A673 (cell line): Measurements from ENCODE around the gene NLK. TPM values are rescaled to one million over a fixed set of nuclear protein-coding genes. Genes with fewer than 3 reads are reported as not detected.
A peak's percentile ranks its signal among the peaks of the same experiment; 100 is the strongest.

ENCODE experiments used
- BruUV-seq: library from RNA; stranded (reverse); fragments of 400-500 nt; replicated peaks from 2 replicates; lab custom pipeline; 2021; lab: Mats Ljungman, UMichigan
- CTCF ChIA-PET: fragments of 300-600 bp; sonication (Branson Sonifier 250); formaldehyde crosslinking; loops from one replicate; lab custom pipeline; 2022; ENCODE audit warnings: antibody characterized with exemption; lab: Charles Lee
- POLR2A ChIA-PET: fragments of 300-600 bp; sonication (Branson Sonifier 250); formaldehyde crosslinking; loops from one replicate; lab custom pipeline; 2022; ENCODE audit warnings: antibody characterized with exemption; ENCODE audit not compliant: low non-redundant PET; lab: Charles Lee
- DNase-seq: peaks from one replicate; pipeline ENCODE4 v3.0.0-alpha.2; 2015; ENCODE audit warnings: low spot score
- H3K27ac ChIP-seq: fragments of 200-600 bp; sonication (generic); 2 replicates; pipeline ENCODE4 v1.5.1; 2016; ENCODE audit warnings: mixed run types, low read depth, mild to moderate bottlenecking, mixed read lengths, antibody characterized with exemption, low read length; ENCODE audit not compliant: poor library complexity, severe bottlenecking
- H3K27me3 ChIP-seq: fragments of 200-600 bp; sonication (generic); replicated peaks from 2 replicates; pipeline ENCODE4 v1.6.1; 2017; ENCODE audit warnings: mixed run types, low read depth, mild to moderate bottlenecking, mixed read lengths, antibody characterized with exemption, low read length; ENCODE audit not compliant: insufficient read depth, poor library complexity
- H3K36me3 ChIP-seq: fragments of 200-600 bp; sonication (generic); 2 replicates; pipeline ENCODE4 v1.6.1; 2016; ENCODE audit warnings: mixed run types, mild to moderate bottlenecking, mixed read lengths, antibody characterized with exemption, low read length; ENCODE audit not compliant: insufficient read depth, poor library complexity, severe bottlenecking
- H3K4me1 ChIP-seq: fragments of 200-600 bp; sonication (generic); 2 replicates; pipeline ENCODE4 v1.6.1; 2017; ENCODE audit warnings: mixed run types, mild to moderate bottlenecking, mixed read lengths, antibody characterized with exemption, low read length; ENCODE audit not compliant: insufficient read depth, poor library complexity, severe bottlenecking
- H3K4me3 ChIP-seq: fragments of 200-600 bp; sonication (generic); 2 replicates; pipeline ENCODE4 v1.5.1; 2016; ENCODE audit warnings: low read depth, mixed run types, mild to moderate bottlenecking, mixed read lengths, low read length; ENCODE audit not compliant: poor library complexity, severe bottlenecking
- H3K9me3 ChIP-seq: fragments of 200-600 bp; sonication (generic); 2 replicates; pipeline ENCODE4 v1.6.1; 2016; ENCODE audit warnings: mixed run types, low read depth, mild to moderate bottlenecking, mixed read lengths, antibody characterized with exemption, low read length; ENCODE audit not compliant: poor library complexity, severe bottlenecking
- CTCF ChIP-seq: fragments of 300-800, 200-600 bp; sonication (generic); conservative IDR thresholded peaks from 2 replicates; pipeline ENCODE4 v1.5.1; 2017; ENCODE audit warnings: low read depth, mild to moderate bottlenecking, antibody characterized with exemption, low read length, moderate library complexity, mixed read lengths
- EZH2 ChIP-seq: fragments of 200-600 bp; sonication (generic); IDR thresholded peaks from 2 replicates; pipeline ENCODE4 v1.6.1; 2017; ENCODE audit warnings: borderline replicate concordance, low read depth, mild to moderate bottlenecking, mixed read lengths, antibody characterized with exemption, low read length; ENCODE audit not compliant: poor library complexity, severe bottlenecking
- intact Hi-C: fragments of 100-400 bp; cut with micrococcal nuclease; formaldehyde crosslinking; loops from one replicate; pipeline ENCODE4 v1.10.0; 2022; ENCODE audit not compliant: unreplicated experiment
- total RNA-seq: library from RNA; stranded (reverse); gene quantifications from 2 replicates; pipeline ENCODE4 v1.2.3, GENCODE V29; 2021

NLK gene
- total RNA-seq, 1 experiment from 2014 or later = 23.8 TPM

- no peak for TF ChIP-seq EZH2
- no peak for TF ChIP-seq CTCF
- POLR2A ChIA-PET = no interaction called here
- CTCF ChIA-PET = no interaction called here
- no peaks in the 10 kb centered on the region for H3K9me3 ChIP-seq
- H3K27me3 ChIP-seq = no peaks in the 10 kb centered on the region
- intact Hi-C loops = loop anchor here (5.0 to 10.0 kb wide), 3 partner anchors 41 to 151 kb away; partner anchors contain the start of gene LYRM9
- BruUV-seq = no TSS peak
- H3K4me1 ChIP-seq = peaks cover 40% of the 10 kb centered on the region
- H3K36me3 ChIP-seq = peaks cover 10% of the 10 kb centered on the region
- H3K4me3 ChIP-seq = no peak overlapping the region
- no peak overlapping the region for H3K27ac ChIP-seq
- no peak for DNase-seq
These were observed 3.8 kb downstream of the NLK start for GRCh38 chr17:28046034-28046825.

- H3K36me3 ChIP-seq = peaks cover 10% of the 10 kb centered on the region
- H3K9me3 ChIP-seq = no peaks in the 10 kb centered on the region
- H3K4me3 ChIP-seq = no peak overlapping the region
- intact Hi-C loops = loop anchor here (5.0 to 10.0 kb wide), 3 partner anchors 39 to 153 kb away; partner anchors contain the start of gene LYRM9
- DNase-seq = no peak
- TF ChIP-seq CTCF = no peak
- no peak for TF ChIP-seq EZH2
- ChIA-PET POLR2A (no interaction called here), CTCF (no interaction called here)
- no TSS peak for BruUV-seq
- peaks cover 46% of the 10 kb centered on the region for H3K4me1 ChIP-seq
- peak overlapping the region; percentile 39 for H3K27ac ChIP-seq
- no peaks in the 10 kb centered on the region for H3K27me3 ChIP-seq
These were observed 5.3 kb downstream of the NLK start for GRCh38 chr17:28047806-28048205.

- BruUV-seq = no TSS peak
- Histone ChIP-seq H3K27me3 (no peaks in the 10 kb centered on the region), H3K4me3 (no peak overlapping the region), H3K4me1 (peaks cover 52% of the 10 kb centered on the region), H3K27ac (no peak overlapping the region), H3K9me3 (no peaks in the 10 kb centered on the region), H3K36me3 (peaks cover 5% of the 10 kb centered on the region)
- intact Hi-C loops = loop anchor here (5.0 to 10.0 kb wide), 3 partner anchors 38 to 154 kb away; partner anchors contain the start of gene LYRM9
- TF ChIP-seq EZH2 = no peak
- TF ChIP-seq CTCF = no peak
- ChIA-PET CTCF (no interaction called here), POLR2A (no interaction called here)
- no peak for DNase-seq
These were observed 6.6 kb downstream of the NLK start for GRCh38 chr17:28049071-28049470.
